Duodenal mucosa (tissue), 2 donors: ENCODE measurements around the gene ENC1.

Experiments
- H3K27ac ChIP-seq: one replicate; pipeline ENCODE4 v1.7.0; 2013; ENCODE audit warnings: low read depth, low read length
- H3K27me3 ChIP-seq, 2 donors: one replicate each; pipeline ENCODE4 v1.7.0; 2013; ENCODE audit warnings: low read length in 2 of 2, control low read depth in 1 of 2; ENCODE audit not compliant: insufficient read depth in 2 of 2, control insufficient read depth in 1 of 2
- H3K36me3 ChIP-seq, 2 donors: one replicate each; pipeline ENCODE4 v1.7.0; 2013; ENCODE audit warnings: low read length in 2 of 2, control low read depth in 1 of 2; ENCODE audit not compliant: insufficient read depth in 2 of 2, control insufficient read depth in 1 of 2
- H3K4me1 ChIP-seq, 2 donors: one replicate each; pipeline ENCODE4 v1.7.0; 2013; ENCODE audit warnings: low read length in 2 of 2, control low read depth in 1 of 2; ENCODE audit not compliant: insufficient read depth in 2 of 2, control insufficient read depth in 1 of 2
- H3K4me3 ChIP-seq, 2 donors: one replicate each; pipeline ENCODE4 v1.7.0; 2013; ENCODE audit warnings: low read length in 2 of 2, low read depth in 1 of 2
- H3K9ac ChIP-seq, 2 donors: one replicate each; pipeline ENCODE4 v1.7.0; 2013; ENCODE audit warnings: low read length in 2 of 2, low read depth in 1 of 2
- H3K9me3 ChIP-seq, 2 donors: one replicate each; pipeline ENCODE4 v1.7.0; 2013; ENCODE audit warnings: low read length in 2 of 2, control low read depth in 1 of 2; ENCODE audit not compliant: control insufficient read depth in 1 of 2

The ENC1 gene

DNA sequence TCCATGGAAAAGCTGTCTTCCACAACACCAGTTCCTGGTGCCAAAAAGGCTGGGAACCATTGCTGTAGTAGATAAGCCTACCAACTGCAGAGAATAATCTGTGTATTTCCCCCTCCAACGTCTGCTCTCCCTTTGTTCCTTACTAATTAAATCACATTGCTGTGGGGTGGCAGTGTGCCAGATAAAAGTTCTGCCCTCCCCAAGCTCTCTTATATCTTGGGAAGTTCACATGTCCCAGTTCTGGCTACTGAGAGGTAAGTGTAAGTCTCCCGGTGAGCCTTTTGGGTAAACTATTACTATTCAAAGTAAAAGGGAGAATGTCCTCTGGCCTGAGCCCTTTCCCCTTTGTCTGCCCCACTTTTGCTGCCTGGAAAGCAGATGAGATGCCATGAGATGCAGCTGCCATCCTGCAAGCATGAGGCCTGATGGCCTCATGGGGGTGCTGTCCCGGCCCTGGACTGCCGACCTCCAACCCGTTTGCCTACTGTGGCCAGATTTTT is 14.7 kb downstream of the ENC1 start:
- Histone ChIP-seq H3K4me1 (peaks cover 18 to 19% of the 10 kb centered on the region in 2 donors), H3K27me3 (no peaks in the 10 kb centered on the region), H3K9ac (no peak overlapping the region), H3K4me3 (no peak overlapping the region), H3K9me3 (no peaks in the 10 kb centered on the region), H3K36me3 (peaks cover 10 to 26% of the 10 kb centered on the region in 2 donors), H3K27ac (no peak overlapping the region)

DNA sequence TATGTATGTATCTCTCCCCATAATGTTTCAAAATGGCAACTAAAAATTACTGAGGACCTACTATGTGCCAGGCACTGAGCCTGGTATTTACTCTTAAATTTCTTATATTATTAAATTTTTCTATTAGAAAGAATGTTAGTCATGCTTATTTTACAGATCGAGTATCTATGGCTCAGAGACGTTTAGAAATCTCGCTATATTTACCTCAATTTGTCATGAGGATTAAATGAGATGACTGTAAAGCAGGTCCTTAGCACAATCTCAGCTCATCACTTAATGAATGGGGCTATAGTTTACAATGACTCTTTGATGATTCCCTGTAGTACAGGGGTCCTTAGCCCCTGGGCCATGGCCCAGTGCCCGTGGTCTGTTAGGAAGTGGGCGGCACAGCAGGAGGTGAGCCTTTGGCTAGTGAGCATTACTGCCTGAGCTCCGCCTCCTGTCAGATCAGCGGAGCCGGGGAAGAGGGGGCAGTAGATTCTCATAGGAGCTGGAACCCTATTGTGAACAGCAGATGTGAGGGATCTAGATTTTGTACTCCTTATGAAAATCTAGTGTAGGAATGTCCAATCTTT is 15.5 kb downstream of the ENC1 start:
- peaks cover 5 to 18% of the 10 kb centered on the region in 2 donors for H3K36me3 ChIP-seq
- no peak overlapping the region for H3K27ac ChIP-seq
- peaks cover 15 to 18% of the 10 kb centered on the region in 2 donors for H3K4me1 ChIP-seq
- no peaks in the 10 kb centered on the region for H3K27me3 ChIP-seq
- H3K4me3 ChIP-seq, result no peak overlapping the region
- H3K9me3 ChIP-seq, result no peaks in the 10 kb centered on the region
- H3K9ac ChIP-seq, result no peak overlapping the region

DNA sequence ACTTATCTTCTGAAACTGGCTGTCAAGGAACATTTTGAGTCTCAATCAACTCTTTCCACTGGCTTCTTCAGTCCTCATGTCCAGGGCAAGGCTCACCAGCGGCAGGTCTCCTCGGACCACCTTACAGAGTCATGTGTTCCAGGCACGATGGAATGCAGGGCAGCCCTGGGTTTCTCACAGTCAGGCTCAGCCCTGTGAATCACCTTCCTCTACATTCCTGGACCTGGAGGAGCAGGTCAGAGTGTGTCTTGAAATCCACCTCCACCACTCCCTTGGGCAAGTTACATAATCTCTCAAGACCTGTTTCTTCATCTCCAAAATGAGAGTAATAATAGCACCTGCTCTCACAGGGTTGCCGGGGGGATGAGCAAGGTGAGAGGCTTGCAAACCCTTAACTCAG is 16.0 kb downstream of the ENC1 start:
- peaks cover 3 to 13% of the 10 kb centered on the region in 2 donors for H3K36me3 ChIP-seq

DNA sequence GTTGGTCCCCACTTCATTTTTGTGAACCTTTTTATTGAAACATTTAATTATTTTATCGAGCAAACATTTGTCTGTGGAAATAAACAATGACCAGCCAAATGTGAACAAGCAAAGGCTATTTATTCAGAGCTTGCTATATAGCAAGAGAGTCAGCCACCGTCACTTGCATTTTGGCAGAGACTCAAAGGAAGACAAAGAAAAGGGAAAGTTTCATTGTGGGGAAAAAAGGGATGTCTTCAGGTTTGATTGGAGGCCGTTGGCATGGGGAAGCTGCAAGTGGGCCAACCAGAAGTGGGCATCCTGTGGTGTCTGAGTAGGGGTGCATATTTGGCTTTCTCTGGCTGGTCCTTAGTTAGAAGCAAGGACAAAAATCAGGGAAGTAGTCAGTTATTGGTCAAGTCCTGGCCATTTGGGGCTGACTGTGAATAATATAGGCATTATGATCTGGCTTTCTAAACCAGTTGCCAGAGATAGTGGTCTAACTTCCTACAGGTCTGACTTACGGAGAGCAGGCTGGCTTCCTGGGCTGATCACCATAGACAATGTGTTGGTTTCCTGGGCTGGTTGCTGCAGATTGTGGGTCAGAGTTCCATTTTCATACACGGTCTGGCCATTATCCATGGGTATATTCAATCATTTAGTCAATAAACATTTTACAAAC is 16.6 kb downstream of the ENC1 start:
- no peak overlapping the region for H3K9ac ChIP-seq
- H3K4me3 ChIP-seq, result no peak overlapping the region
- no peaks in the 10 kb centered on the region for H3K9me3 ChIP-seq
- H3K27ac ChIP-seq, result no peak overlapping the region
- peaks cover 0 to 9% of the 10 kb centered on the region in 2 donors for H3K36me3 ChIP-seq
- no peaks in the 10 kb centered on the region for H3K27me3 ChIP-seq
- peaks cover 20 to 23% of the 10 kb centered on the region in 2 donors for H3K4me1 ChIP-seq

More for the DNA sequence above, 16.0 kb downstream of the ENC1 start:
- Histone ChIP-seq H3K9ac (no peak overlapping the region), H3K4me3 (no peak overlapping the region), H3K27me3 (no peaks in the 10 kb centered on the region), H3K27ac (no peak overlapping the region), H3K4me1 (peaks cover 16 to 18% of the 10 kb centered on the region in 2 donors), H3K9me3 (no peaks in the 10 kb centered on the region)

DNA sequence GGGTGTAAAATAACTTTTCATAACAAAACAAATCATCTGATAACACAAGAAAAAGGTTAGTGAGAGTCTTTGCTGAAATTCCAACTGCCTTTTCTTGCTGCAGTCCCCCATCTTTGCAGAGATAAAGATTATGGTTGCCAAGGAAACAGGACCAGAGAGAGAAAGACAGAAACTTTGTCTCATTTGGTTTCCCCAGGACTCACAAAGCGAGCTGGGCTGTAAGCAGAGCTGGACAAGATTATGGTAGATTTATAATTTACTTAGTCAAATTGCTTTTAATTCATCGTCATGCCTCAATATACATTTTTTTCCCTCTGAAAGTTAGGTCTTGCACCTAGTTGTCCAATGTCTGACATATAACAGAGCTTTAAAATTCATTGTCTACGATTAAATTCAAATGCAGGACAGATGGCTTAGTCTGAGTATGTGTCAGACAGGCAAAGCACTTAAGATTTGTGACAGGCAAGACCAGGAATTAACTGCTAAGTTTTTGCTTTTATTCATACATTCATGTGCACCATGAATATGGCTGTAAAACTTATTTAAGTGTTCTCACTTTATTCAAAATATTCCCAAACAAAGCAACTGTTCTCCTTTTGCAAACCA is 17.4 kb downstream of the ENC1 start:
- no peak overlapping the region for H3K27ac ChIP-seq
- no peaks in the 10 kb centered on the region for H3K9me3 ChIP-seq
- H3K9ac ChIP-seq, result no peak overlapping the region
- H3K4me3 ChIP-seq, result no peak overlapping the region
- H3K36me3 ChIP-seq, result peaks cover 0 to 8% of the 10 kb centered on the region in 2 donors
- H3K27me3 ChIP-seq, result no peaks in the 10 kb centered on the region
- peaks cover 20 to 24% of the 10 kb centered on the region in 2 donors for H3K4me1 ChIP-seq

DNA sequence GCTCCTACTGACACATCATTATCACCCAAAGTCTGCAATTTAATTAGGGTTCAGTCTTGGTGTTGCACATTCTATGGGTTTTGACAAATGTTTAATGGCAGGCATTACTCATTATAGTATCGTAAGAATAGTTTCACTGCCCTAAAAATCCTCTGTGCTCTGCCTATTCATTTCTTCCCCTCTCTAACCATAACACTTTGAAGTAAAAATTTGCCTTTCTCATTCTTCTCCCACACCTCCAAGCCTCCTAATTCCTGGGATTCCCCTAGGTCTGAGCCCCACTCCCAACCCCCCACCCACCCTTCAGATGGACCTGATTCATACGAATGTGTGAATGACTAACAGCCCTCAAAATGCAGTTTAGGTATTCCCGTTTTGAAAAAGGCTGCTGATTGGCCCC is 18.4 kb downstream of the ENC1 start:
- Histone ChIP-seq H3K4me1 (peaks cover 20 to 24% of the 10 kb centered on the region in 2 donors), H3K9me3 (no peaks in the 10 kb centered on the region), H3K9ac (no peak overlapping the region), H3K36me3 (no peaks in the 10 kb centered on the region), H3K27ac (no peak overlapping the region), H3K27me3 (no peaks in the 10 kb centered on the region), H3K4me3 (no peak overlapping the region)

DNA sequence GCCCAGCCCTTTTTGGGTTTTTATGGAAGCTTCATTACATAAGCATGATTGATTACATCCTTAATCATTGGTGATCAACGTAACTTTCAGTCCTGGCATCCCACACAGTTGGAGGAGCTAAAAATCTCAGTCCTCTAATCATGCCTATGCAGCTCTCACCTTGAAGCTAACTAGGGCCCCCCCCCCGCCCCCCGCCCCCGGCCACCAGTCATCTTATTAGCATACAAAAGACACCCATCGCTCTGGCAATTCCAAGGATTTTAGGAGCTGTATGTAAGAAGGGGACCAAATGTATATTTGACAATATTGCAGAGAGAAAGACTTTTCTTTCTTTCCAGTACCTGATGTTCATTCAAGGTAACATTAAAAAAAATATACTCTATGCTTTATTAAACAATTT is 19.0 kb downstream of the ENC1 start:
- Histone ChIP-seq H3K36me3 (no peaks in the 10 kb centered on the region), H3K27me3 (no peaks in the 10 kb centered on the region), H3K4me3 (no peak overlapping the region), H3K27ac (no peak overlapping the region), H3K4me1 (peaks cover 15 to 20% of the 10 kb centered on the region in 2 donors), H3K9me3 (no peaks in the 10 kb centered on the region), H3K9ac (no peak overlapping the region)

DNA sequence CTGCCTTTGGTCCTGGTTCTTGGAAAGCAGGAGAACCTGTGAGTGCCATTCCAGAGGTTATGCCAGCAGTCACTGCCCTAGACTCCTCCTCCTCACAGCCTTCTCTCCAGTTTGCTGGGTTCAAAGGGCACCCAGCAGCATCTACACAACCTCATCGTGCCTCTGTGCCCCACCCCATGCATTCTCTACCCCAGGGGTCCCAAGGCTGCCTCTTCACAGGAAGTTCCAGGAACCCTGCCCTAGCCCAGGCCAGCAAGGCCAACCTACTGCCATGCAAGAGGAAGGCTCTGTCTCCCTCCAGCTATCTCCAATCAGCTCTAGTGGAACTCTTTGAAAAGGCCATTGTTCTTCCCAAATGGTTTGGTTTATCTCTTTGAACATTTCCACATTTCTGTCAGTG is 21.2 kb downstream of the ENC1 start:
- Histone ChIP-seq H3K27me3 (no peaks in the 10 kb centered on the region), H3K4me1 (peaks cover 4 to 6% of the 10 kb centered on the region in 2 donors), H3K36me3 (no peaks in the 10 kb centered on the region), H3K4me3 (no peak overlapping the region), H3K9me3 (no peaks in the 10 kb centered on the region), H3K9ac (no peak overlapping the region), H3K27ac (no peak overlapping the region)

DNA sequence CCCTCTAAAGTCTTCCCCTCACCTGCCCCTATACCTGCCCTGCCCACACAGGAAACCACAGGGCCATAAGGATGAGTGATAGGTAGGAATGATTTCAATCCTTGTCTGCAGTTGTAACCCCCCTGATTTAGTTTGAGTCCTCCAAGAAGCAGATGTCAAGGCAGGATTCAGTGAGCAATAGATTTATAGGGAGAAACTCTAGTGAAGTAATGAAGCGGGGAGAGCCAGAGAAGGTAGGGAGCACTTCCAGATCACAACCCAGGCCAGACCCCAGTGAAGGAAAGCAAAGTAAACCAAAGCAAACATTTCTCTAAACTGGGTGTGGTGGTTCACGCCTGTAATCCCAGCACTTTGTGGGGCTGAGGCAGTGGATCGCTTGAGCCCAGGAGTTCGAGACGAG is 22.4 kb downstream of the ENC1 start:
- Histone ChIP-seq H3K9ac (no peak overlapping the region), H3K4me1 (peaks cover 4 to 6% of the 10 kb centered on the region in 2 donors), H3K27me3 (no peaks in the 10 kb centered on the region), H3K27ac (no peak overlapping the region), H3K36me3 (no peaks in the 10 kb centered on the region), H3K9me3 (no peaks in the 10 kb centered on the region), H3K4me3 (no peak overlapping the region)

DNA sequence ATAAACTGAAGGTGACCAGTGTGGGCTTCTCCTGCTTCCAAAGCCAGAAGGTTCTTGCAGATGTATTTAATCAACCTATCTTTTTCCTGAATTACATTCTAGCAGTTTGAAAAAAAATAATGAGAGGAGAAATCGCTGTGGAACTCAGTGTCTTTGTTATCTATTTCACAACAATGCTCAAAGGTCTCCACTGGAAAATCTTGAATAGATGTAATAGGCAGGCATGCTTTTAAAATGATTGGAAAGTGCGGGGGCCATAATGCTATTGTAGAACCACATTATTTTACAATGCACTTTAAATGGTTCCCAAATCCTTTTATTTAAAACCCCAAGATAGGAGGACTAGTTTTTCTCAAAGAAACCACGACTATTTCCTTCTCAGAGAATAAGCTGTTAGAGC is 23.3 kb downstream of the ENC1 start:
- no peaks in the 10 kb centered on the region for H3K36me3 ChIP-seq
- no peak overlapping the region for H3K9ac ChIP-seq
- H3K9me3 ChIP-seq, result no peaks in the 10 kb centered on the region
- H3K4me1 ChIP-seq, result peaks cover 4 to 6% of the 10 kb centered on the region in 2 donors
- H3K27me3 ChIP-seq, result no peaks in the 10 kb centered on the region
- H3K27ac ChIP-seq, result no peak overlapping the region
- no peak overlapping the region for H3K4me3 ChIP-seq
